ENCODE data around the gene MCM6. TPM values are rescaled to one million over a fixed set of nuclear protein-coding genes. Genes with fewer than 3 reads are reported as not detected.

Gene MCM6
- total RNA-seq, 1 experiment from 2014 or later: 84.8 TPM

- H4K20me1 ChIP-seq (ENCODE audit: insufficient read depth): no peaks in the 10 kb centered on the region
- H3K27me3 ChIP-seq (ENCODE audit: insufficient read depth, low read length): no peaks in the 10 kb centered on the region
- POLR2A ChIA-PET: no interaction called here
- no peak for DNase-seq (ENCODE audit: low read depth, low spot score)
- peaks cover 49 to 51% of the 10 kb centered on the region in 2 experiments; a peak in 3 of 4 replicates for H3K36me3 ChIP-seq (ENCODE audit: control insufficient read depth in 1 of 2, insufficient read depth in 2 of 2, low read length in 2 of 2)
- no TSS peak for BruUV-seq (replicated peaks)
- no peak overlapping the region for H3K27ac ChIP-seq (ENCODE audit: low read depth, low read length)
- CTCF ChIA-PET: no interaction called here
- no peak overlapping the region for H3K4me2 ChIP-seq (ENCODE audit: low read length)
- RAD21 ChIA-PET (ENCODE audit: low non-redundant PET in 1 of 2, low total read pairs in 2 of 2, uncharacterized antibody in 2 of 2, unreplicated experiment in 2 of 2): no interaction called here
- no peaks in the 10 kb centered on the region for H3K9me2 ChIP-seq (ENCODE audit: insufficient read depth)
- H3K4me3 ChIP-seq (replicated peaks in 1 of 2; ENCODE audit: low read depth in 1 of 2, low read length in 2 of 2): no peak overlapping the region
- intact Hi-C loops (cut with micrococcal nuclease): no loop called here
- TF ChIP-seq CTCF (IDR thresholded peaks at IDR 0.05 in 2 of 3, conservative IDR thresholded peaks at IDR 0.05 in 1 of 3; ENCODE audit: borderline replicate concordance in 1 of 3, insufficient read depth in 1 of 3, low read depth in 2 of 3, low read length in 2 of 3) (peak in 1 of 3 experiments; percentile 9; a peak in 1 of 6 replicates), ELF1 (IDR thresholded peaks at IDR 0.05; ENCODE audit: borderline replicate concordance, low read depth) (no peak)
- H2AFZ ChIP-seq (ENCODE audit: low read depth, low read length, poor library complexity, severe bottlenecking): no peak overlapping the region
- no peaks in the 10 kb centered on the region; the same call in 1 of the 2 replicates for H3K79me2 ChIP-seq (ENCODE audit: insufficient read depth, low read length)
- no peak overlapping the region for H3K9ac ChIP-seq (ENCODE audit: low read length)
- no peaks in the 10 kb centered on the region for H3K4me1 ChIP-seq (ENCODE audit: control insufficient read depth in 1 of 2, insufficient read depth in 2 of 2, low read length in 2 of 2)
- no peak for ATAC-seq
- H3K9me3 ChIP-seq (ENCODE audit: control insufficient read depth in 1 of 2, insufficient read depth in 1 of 2, low read depth in 1 of 2, low read length in 2 of 2): no peaks in the 10 kb centered on the region
Measured at GRCh38 chr2:135845257-135845656, 31.0 kb downstream of the MCM6 start.

GRCh38 chr2:135844301-135844895, 31.8 kb downstream of the MCM6 start:
- DNase-seq (ENCODE audit: low read depth, low spot score) (no peak), ATAC-seq (no peak)
- Histone ChIP-seq H3K9ac (ENCODE audit: low read length) (no peak overlapping the region), H3K4me2 (ENCODE audit: low read length) (no peak overlapping the region), H3K9me2 (ENCODE audit: insufficient read depth) (no peaks in the 10 kb centered on the region), H3K4me1 (ENCODE audit: control insufficient read depth in 1 of 2, insufficient read depth in 2 of 2, low read length in 2 of 2) (no peaks in the 10 kb centered on the region), H3K4me3 (replicated peaks in 1 of 2; ENCODE audit: low read depth in 1 of 2, low read length in 2 of 2) (no peak overlapping the region), H3K27me3 (ENCODE audit: insufficient read depth, low read length) (no peaks in the 10 kb centered on the region), H3K36me3 (ENCODE audit: control insufficient read depth in 1 of 2, insufficient read depth in 2 of 2, low read length in 2 of 2) (peaks cover 48 to 50% of the 10 kb centered on the region in 2 experiments; a peak in 3 of 4 replicates), H2AFZ (ENCODE audit: low read depth, low read length, poor library complexity, severe bottlenecking) (no peak overlapping the region), H4K20me1 (ENCODE audit: insufficient read depth) (no peaks in the 10 kb centered on the region), H3K79me2 (ENCODE audit: insufficient read depth, low read length) (no peaks in the 10 kb centered on the region; the same call in 1 of the 2 replicates), H3K9me3 (ENCODE audit: control insufficient read depth in 1 of 2, insufficient read depth in 1 of 2, low read depth in 1 of 2, low read length in 2 of 2) (no peaks in the 10 kb centered on the region), H3K27ac (ENCODE audit: low read depth, low read length) (no peak overlapping the region)
- CTCF ChIA-PET: no interaction called here
- TF ChIP-seq TCF7L2 (IDR thresholded peaks at IDR 0.05; ENCODE audit: borderline replicate concordance, extremely low read depth, insufficient read depth, insufficient read length): no peak
- TF ChIP-seq CBX3 (IDR thresholded peaks at IDR 0.05; ENCODE audit: low read depth): no peak
- TF ChIP-seq YY1 (IDR thresholded peaks at IDR 0.05; ENCODE audit: extremely low read depth, insufficient replicate concordance, low read depth, low read length): no peak
- RAD21 ChIA-PET (ENCODE audit: low non-redundant PET in 1 of 2, low total read pairs in 2 of 2, uncharacterized antibody in 2 of 2, unreplicated experiment in 2 of 2): no interaction called here
- BruUV-seq (replicated peaks): no TSS peak
- intact Hi-C loops (cut with micrococcal nuclease): no loop called here
- POLR2A ChIA-PET: no interaction called here

Data from HCT116 (cell line).